NB4 (cell line): ENCODE data around the gene GRID1.

Experiments
- CTCF ChIP-seq: IDR thresholded peaks from one replicate; pipeline ENCODE4 v1.5.1; 2012; ENCODE audit warnings: low read depth, low read length
- POLR2A ChIP-seq: IDR thresholded peaks from 2 replicates; pipeline ENCODE4 v1.6.1; 2011; ENCODE audit warnings: mild to moderate bottlenecking; ENCODE audit not compliant: insufficient read length; ENCODE audit errors: extremely low read depth

- TF ChIP-seq CTCF, result no peak
- no peak for TF ChIP-seq POLR2A
These were observed 699.6 kb downstream of the GRID1 start for GRCh38 chr10:85666987-85667386.
